Measurements from ENCODE around the gene NRXN3. TPM values are rescaled to one million over a fixed set of nuclear protein-coding genes. Genes with fewer than 3 reads are reported as not detected.

Gene NRXN3
- total RNA-seq, 3 donors from 2014 or later, result 2.1 to 27.3 (median 2.6) TPM

- no peak for TF ChIP-seq CTCF (IDR thresholded peaks at IDR 0.05)
- Histone ChIP-seq H3K36me3 (ENCODE audit: low read depth) (no peaks in the 10 kb centered on the region), H3K4me1 (ENCODE audit: low read depth) (no peaks in the 10 kb centered on the region), H3K4me3 (no peak overlapping the region), H3K9me3 (no peaks in the 10 kb centered on the region)
- DNase-seq (no peak), ATAC-seq (no peak)
- intact Hi-C loops (cut with DNase I, micrococcal nuclease), result no loop called here
These were observed 1482.5 kb downstream of the NRXN3 start for GRCh38 chr14:79652513-79653307.

- no peaks in the 10 kb centered on the region for H3K9me3 ChIP-seq
- H3K4me3 ChIP-seq, result no peak overlapping the region
- no peaks in the 10 kb centered on the region for H3K4me1 ChIP-seq (ENCODE audit: low read depth)
- intact Hi-C loops (cut with DNase I, micrococcal nuclease), result no loop called here
- no peak for TF ChIP-seq CTCF (IDR thresholded peaks at IDR 0.05)
- ATAC-seq, result no peak
- no peaks in the 10 kb centered on the region for H3K36me3 ChIP-seq (ENCODE audit: low read depth)
- no peak for DNase-seq
These were observed 1485.9 kb downstream of the NRXN3 start for GRCh38 chr14:79656056-79656455.

- ATAC-seq, result no peak
- H3K4me1 ChIP-seq (ENCODE audit: low read depth), result no peaks in the 10 kb centered on the region
These were observed 1486.3 kb downstream of the NRXN3 start for GRCh38 chr14:79656496-79656895.

GRCh38 chr14:79658221-79658620, 1488.0 kb downstream of the NRXN3 start:
- no peaks in the 10 kb centered on the region for H3K4me1 ChIP-seq (ENCODE audit: low read depth)
- no peak for DNase-seq
- H3K9me3 ChIP-seq, result no peaks in the 10 kb centered on the region
- no peak for TF ChIP-seq CTCF (IDR thresholded peaks at IDR 0.05)
- intact Hi-C loops (cut with DNase I, micrococcal nuclease), result no loop called here
- H3K4me3 ChIP-seq, result no peak overlapping the region
- H3K36me3 ChIP-seq (ENCODE audit: low read depth), result no peaks in the 10 kb centered on the region
- no peak for ATAC-seq

More at GRCh38 chr14:79656496-79656895, 1486.3 kb downstream of the NRXN3 start:
- no peak for DNase-seq
- H3K9me3 ChIP-seq, result no peaks in the 10 kb centered on the region
- intact Hi-C loops (cut with DNase I, micrococcal nuclease), result no loop called here
- no peak overlapping the region for H3K4me3 ChIP-seq
- TF ChIP-seq CTCF (IDR thresholded peaks at IDR 0.05), result no peak
- no peaks in the 10 kb centered on the region for H3K36me3 ChIP-seq (ENCODE audit: low read depth)

GRCh38 chr14:79658769-79659168, 1488.6 kb downstream of the NRXN3 start:
- DNase-seq (no peak), ATAC-seq (no peak)
- H3K4me1 ChIP-seq (ENCODE audit: low read depth), result no peaks in the 10 kb centered on the region
- intact Hi-C loops (cut with DNase I, micrococcal nuclease), result no loop called here
- no peak for TF ChIP-seq CTCF (IDR thresholded peaks at IDR 0.05)
- no peaks in the 10 kb centered on the region for H3K9me3 ChIP-seq
- no peak overlapping the region for H3K4me3 ChIP-seq
- no peaks in the 10 kb centered on the region for H3K36me3 ChIP-seq (ENCODE audit: low read depth)
